ENCODE results near the gene HLA-DQA2.

GRCh38 chr6:32742374-32742773, 1.2 kb downstream of the HLA-DQA2 start:
- no peak for TF ChIP-seq POLR2A (IDR thresholded peaks at IDR 0.05; ENCODE audit: low read depth, low read length)
- no peak for TF ChIP-seq MXI1 (IDR thresholded peaks at IDR 0.05; ENCODE audit: borderline replicate concordance, low read depth, low read length)
- TF ChIP-seq MAZ (IDR thresholded peaks at IDR 0.05; ENCODE audit: borderline replicate concordance, low read depth, low read length), result no peak
- TF ChIP-seq ELK1 (IDR thresholded peaks at IDR 0.05; ENCODE audit: borderline replicate concordance, low read depth, low read length), result no peak
- TF ChIP-seq CTCF (conservative IDR thresholded peaks at IDR 0.05; ENCODE audit: low read depth, low read length), result no peak
- no peak for TF ChIP-seq RAD21 (IDR thresholded peaks at IDR 0.05; ENCODE audit: low read length)
- no peak for TF ChIP-seq RFX5 (IDR thresholded peaks at IDR 0.05; ENCODE audit: low read depth, low read length)
- no peak for TF ChIP-seq SMC3 (IDR thresholded peaks at IDR 0.05; ENCODE audit: low read depth, low read length)
- TF ChIP-seq MAFK (IDR thresholded peaks at IDR 0.05; ENCODE audit: low read depth, low read length), result no peak
- TF ChIP-seq, protein P1, sequence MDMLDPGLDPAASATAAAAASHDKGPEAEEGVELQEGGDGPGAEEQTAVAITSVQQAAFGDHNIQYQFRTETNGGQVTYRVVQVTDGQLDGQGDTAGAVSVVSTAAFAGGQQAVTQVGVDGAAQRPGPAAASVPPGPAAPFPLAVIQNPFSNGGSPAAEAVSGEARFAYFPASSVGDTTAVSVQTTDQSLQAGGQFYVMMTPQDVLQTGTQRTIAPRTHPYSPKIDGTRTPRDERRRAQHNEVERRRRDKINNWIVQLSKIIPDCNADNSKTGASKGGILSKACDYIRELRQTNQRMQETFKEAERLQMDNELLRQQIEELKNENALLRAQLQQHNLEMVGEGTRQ (IDR thresholded peaks at IDR 0.05; ENCODE audit: low read depth, low read length), result no peak
- no peak for TF ChIP-seq BHLHE40 (IDR thresholded peaks at IDR 0.05; ENCODE audit: low read depth, low read length)
- TF ChIP-seq CEBPB (IDR thresholded peaks at IDR 0.05; ENCODE audit: low read depth, low read length), result no peak
- TF ChIP-seq NFE2L2 (IDR thresholded peaks at IDR 0.05; ENCODE audit: low read depth, low read length), result no peak
- TF ChIP-seq FOS (IDR thresholded peaks at IDR 0.05; ENCODE audit: low read depth, low read length), result no peak
